Activated CD4-positive, alpha-beta memory T cell treated with anti-CD3 and anti-CD28 coated beads, Interleukin-2, amount 10 ng/mL, durations not matched to agents 7 days and 5 days (primary cell): ENCODE measurements around the gene C11orf52. TPM values are rescaled to one million over a fixed set of nuclear protein-coding genes. Genes with fewer than 3 reads are reported as not detected.
"Not testable (repeated sequence)": the region's sequence is repeated elsewhere in the genome, so short reads cannot be mapped to it uniquely, and the experiment has no call there.

Source experiments
- CTCF ChIA-PET: fragments of 350-600 bp; sonication (Branson Sonifier 250); formaldehyde crosslinking; loops from one replicate; lab custom pipeline; 2021; ENCODE audit warnings: antibody characterized with exemption, inconsistent platforms; lab: Charles Lee
- POLR2A ChIA-PET: fragments of 350-600 bp; sonication (Branson Sonifier 250); formaldehyde crosslinking; loops from one replicate; lab custom pipeline; 2021; ENCODE audit warnings: antibody characterized with exemption; lab: Charles Lee
- DNase-seq: peaks from one replicate; pipeline ENCODE4 v3.0.0-alpha.2; 2020
- H3K27ac Mint-ChIP-seq: one replicate; pipeline ENCODE4 v1.8.0; 2021; ENCODE audit warnings: mild to moderate bottlenecking, mixed read lengths
- H3K27me3 Mint-ChIP-seq: one replicate; pipeline ENCODE4 v1.8.0; 2021; ENCODE audit warnings: mixed read lengths
- H3K36me3 Mint-ChIP-seq: one replicate; pipeline ENCODE4 v1.8.0; 2021; ENCODE audit warnings: low read depth, mixed read lengths
- H3K4me1 Mint-ChIP-seq: one replicate; pipeline ENCODE4 v1.8.0; 2021; ENCODE audit warnings: mixed read lengths
- H3K4me3 Mint-ChIP-seq: one replicate; pipeline ENCODE4 v1.8.0; 2021; ENCODE audit warnings: mild to moderate bottlenecking, mixed read lengths
- H3K9me3 Mint-ChIP-seq: one replicate; pipeline ENCODE4 v1.8.0; 2021; ENCODE audit warnings: mixed read lengths
- total RNA-seq, 2 experiments: library from RNA; stranded (reverse); gene quantifications; one replicate each; pipeline ENCODE4 v1.2.3, GENCODE V29; 2021

Gene C11orf52
- total RNA-seq = not detected

DNA sequence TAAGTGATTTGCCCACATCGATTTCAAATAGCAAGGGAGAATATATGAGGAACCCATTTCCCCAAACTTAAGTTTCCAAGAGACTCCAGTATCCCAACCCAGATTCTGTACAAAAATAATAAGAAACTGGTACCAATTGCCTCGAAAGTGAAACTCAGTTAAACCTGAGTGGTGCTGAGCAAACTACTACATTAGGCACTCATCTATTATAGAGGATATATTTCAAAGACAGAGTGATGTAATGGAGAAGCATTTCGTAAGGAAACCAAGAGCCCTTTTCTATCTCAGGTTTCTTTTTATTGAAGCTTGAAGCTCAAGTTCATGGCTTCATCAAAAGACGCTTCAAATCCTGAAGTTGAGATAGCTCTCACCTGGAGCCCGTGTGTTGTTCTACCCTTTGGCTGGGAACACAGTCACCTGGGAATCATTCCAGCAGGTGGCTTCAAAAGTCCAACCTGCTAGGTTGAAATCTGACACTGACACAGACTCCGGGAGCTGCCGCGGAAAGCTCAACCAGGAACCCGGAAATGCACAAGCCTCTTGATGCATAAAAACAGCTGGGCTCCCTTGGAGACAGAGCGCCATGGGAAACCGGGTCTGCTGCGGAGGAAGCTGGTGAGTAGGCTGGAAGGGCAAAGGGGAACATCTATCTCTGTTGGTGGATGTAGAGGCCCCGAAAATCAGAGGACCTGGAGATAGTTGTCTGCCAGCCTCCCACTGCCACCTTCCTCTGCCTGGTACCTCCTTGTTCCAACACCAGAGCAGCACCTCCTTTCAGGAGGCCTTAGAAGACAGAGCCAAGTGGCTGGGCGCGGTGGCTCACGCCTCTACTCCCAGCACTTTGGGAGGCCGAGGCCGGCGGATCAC lies at the start of gene C11orf52:
Gene C11orf52 (plus strand): TSS at position 524 of the 867 bp plus-strand sequence. CDS start 60 bp downstream, at position 584.
- H3K27ac Mint-ChIP-seq = no peak within 1 kb of the TSS
- H3K4me3 Mint-ChIP-seq = no peak within 1 kb of the TSS
- POLR2A ChIA-PET = interaction anchor here (0.7 to 1.2 kb wide), 2 partner anchors 27 to 47 kb away, joined by 3 to 4 read pairs; partner anchors contain the start of gene ALG9
- no peak for DNase-seq
- H3K9me3 Mint-ChIP-seq = no peaks in the 10 kb centered on the region
- H3K4me1 Mint-ChIP-seq = no peaks in the 10 kb centered on the region
- peaks cover 46% of the 10 kb centered on the region for H3K27me3 Mint-ChIP-seq
- CTCF ChIA-PET = interaction anchor here (1.0 to 1.5 kb wide), 2 partner anchors 9 to 13 kb away, joined by 3 read pairs; no protein-coding TSS in a partner anchor
- H3K36me3 Mint-ChIP-seq = no peaks in the 10 kb centered on the region

DNA sequence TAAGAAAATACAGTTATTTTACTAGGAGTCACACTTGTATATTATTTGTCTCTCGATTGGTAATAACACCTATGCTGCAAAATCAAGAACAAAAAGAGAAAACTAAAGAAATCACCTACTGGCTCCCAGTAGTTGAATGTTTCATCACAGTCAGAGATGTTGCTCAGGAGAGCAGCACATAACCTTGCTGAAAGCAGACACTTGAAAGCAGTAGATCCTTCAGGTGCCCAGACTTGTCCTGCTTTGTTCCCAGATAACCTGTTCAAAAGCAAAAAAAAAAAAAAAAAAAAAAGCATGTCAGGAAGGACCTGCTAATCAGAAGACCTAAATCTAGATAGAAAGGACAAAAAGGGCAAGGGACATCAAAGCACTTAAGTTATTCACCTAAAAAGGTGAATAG lies 48.6 kb upstream of the C11orf52 start:
- Mint-ChIP-seq H3K36me3 (peaks cover 36% of the 10 kb centered on the region), H3K9me3 (no peaks in the 10 kb centered on the region), H3K4me3 (no peak overlapping the region), H3K27ac (no peak overlapping the region), H3K27me3 (no peaks in the 10 kb centered on the region), H3K4me1 (peaks cover 32% of the 10 kb centered on the region)
- ChIA-PET CTCF (interaction anchor here (0.6 to 3.4 kb wide), 10 partner anchors 9 to 267 kb away, joined by 3 to 16 read pairs (median 4); partner anchors contain the start of gene CFAP68), POLR2A (interaction anchor here (0.9 to 2.5 kb wide), 6 partner anchors 10 to 105 kb away, joined by 3 to 23 read pairs (median 7); partner anchors contain the start of genes CFAP68, FDXACB1 and PPP2R1B)
- no peak for DNase-seq

DNA sequence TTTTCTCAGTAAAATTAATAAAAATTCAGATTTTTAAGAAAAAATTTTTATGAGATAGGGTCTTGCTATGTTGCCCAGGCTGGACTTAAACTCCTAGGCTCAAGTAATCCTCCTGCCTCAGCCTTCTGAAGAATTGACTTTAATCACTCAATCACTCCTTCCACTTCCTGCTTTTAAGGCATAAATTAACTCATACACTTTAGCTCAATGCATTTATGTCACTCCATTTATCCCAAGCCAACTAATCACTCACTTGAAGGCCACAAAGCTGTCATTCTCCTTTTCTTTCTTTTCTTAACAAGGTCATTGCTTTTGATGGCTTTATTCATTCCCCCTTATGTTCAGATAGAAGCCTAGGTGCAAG lies 48.2 kb upstream of the C11orf52 start:
- peaks cover 33% of the 10 kb centered on the region for H3K36me3 Mint-ChIP-seq
- peak overlapping the region; percentile 85 for H3K27ac Mint-ChIP-seq
- peak overlapping the region; percentile 91 for H3K4me3 Mint-ChIP-seq
- no peak for DNase-seq
- H3K4me1 Mint-ChIP-seq = peaks cover 32% of the 10 kb centered on the region
- H3K27me3 Mint-ChIP-seq = no peaks in the 10 kb centered on the region
- POLR2A ChIA-PET = interaction anchor here (0.9 to 2.5 kb wide), 6 partner anchors 9 to 105 kb away, joined by 3 to 23 read pairs (median 7); partner anchors contain the start of genes CFAP68, FDXACB1 and PPP2R1B
- CTCF ChIA-PET = interaction anchor here (0.6 to 3.4 kb wide), 13 partner anchors 9 to 1435 kb away, joined by 3 to 16 read pairs (median 4); partner anchors contain the start of genes CFAP68, NKAPD1 and PIH1D2
- no peaks in the 10 kb centered on the region for H3K9me3 Mint-ChIP-seq

- no peaks in the 10 kb centered on the region for H3K27me3 Mint-ChIP-seq
- H3K27ac Mint-ChIP-seq = peak within 1 kb of the TSS; percentile 85
- ChIA-PET POLR2A (interaction anchor here (0.9 to 2.5 kb wide), 9 partner anchors 9 to 106 kb away, joined by 3 to 23 read pairs (median 5); partner anchors contain the start of genes C11orf52, CFAP68, FDXACB1 and PPP2R1B), CTCF (interaction anchor here (0.6 to 3.4 kb wide), 22 partner anchors 9 to 1436 kb away, joined by 3 to 16 read pairs (median 4); partner anchors contain the start of genes CFAP68, NKAPD1 and PIH1D2)
- H3K9me3 Mint-ChIP-seq = no peaks in the 10 kb centered on the region
- DNase-seq = peak; percentile 89
- H3K36me3 Mint-ChIP-seq = peaks cover 33% of the 10 kb centered on the region
- H3K4me1 Mint-ChIP-seq = peaks cover 32% of the 10 kb centered on the region
- peak within 1 kb of the TSS; percentile 91 for H3K4me3 Mint-ChIP-seq
Observed at GRCh38 chr11:111870886-111871692, 47.6 kb upstream of the C11orf52 start, which contains the start of gene ALG9. ALG9 (minus strand) TSS chr11:111871581; CDS start chr11:111871482, 99 bp downstream.

DNA sequence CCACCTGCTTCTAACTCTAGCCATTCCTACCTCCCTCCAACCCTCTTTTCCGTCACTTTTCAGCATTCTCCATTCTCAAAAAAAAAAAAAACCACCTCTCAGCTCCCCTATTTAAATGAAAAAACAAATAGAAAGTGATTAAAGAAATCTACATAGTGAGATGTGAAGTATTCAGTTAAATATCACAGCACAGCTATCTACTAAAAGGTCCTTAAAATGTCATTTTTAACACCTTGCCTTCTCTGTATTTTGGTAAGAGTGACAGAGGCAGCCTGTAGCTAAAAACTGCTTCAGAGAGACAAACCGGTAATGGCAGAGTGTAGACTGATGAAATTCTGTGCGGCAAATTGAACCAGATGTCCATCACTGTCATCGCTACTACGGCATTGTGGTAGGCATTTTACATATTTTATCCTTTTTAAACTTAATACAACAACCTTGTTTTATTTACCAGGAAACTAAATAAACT lies 47.0 kb upstream of the C11orf52 start:
- no peaks in the 10 kb centered on the region for H3K9me3 Mint-ChIP-seq
- peak overlapping the region; percentile 76 for H3K27ac Mint-ChIP-seq
- peak overlapping the region; percentile 91 for H3K4me3 Mint-ChIP-seq
- CTCF ChIA-PET = interaction anchor here (0.7 to 3.4 kb wide), 17 partner anchors 8 to 1437 kb away, joined by 3 to 16 read pairs (median 4); partner anchors contain the start of genes CFAP68, NKAPD1 and PIH1D2
- no peaks in the 10 kb centered on the region for H3K27me3 Mint-ChIP-seq
- H3K4me1 Mint-ChIP-seq = peaks cover 32% of the 10 kb centered on the region
- DNase-seq = no peak
- POLR2A ChIA-PET = interaction anchor here (0.9 to 2.5 kb wide), 7 partner anchors 8 to 107 kb away, joined by 3 to 23 read pairs (median 6); partner anchors contain the start of genes C11orf52, CFAP68 and FDXACB1
- peaks cover 28% of the 10 kb centered on the region for H3K36me3 Mint-ChIP-seq

DNA sequence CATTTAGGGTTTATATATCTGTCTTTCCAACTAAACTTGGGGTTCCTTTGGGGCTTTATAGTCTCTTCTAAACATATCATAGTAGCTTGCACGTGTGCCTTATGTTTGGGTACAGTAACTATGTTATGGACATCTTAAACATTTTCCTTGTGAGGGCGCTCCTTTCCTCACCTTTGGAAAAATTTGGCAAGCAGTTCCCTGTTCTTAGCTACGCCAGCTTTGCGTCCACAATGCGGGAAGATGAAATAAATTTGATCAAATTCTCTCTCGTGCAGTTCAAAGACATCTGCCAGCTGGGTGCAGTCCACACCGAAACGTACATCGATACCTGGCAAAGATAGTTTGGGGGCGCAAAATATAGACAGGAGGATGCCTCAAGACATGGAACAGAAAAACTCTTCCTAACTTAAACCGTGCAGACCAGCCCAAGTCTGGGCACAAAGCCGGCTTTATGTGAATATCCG lies 40.3 kb upstream of the C11orf52 start:
- ChIA-PET CTCF (interaction anchor here (0.6 to 1.5 kb wide), 5 partner anchors 9 to 206 kb away, joined by 3 to 7 read pairs (median 5); no protein-coding TSS in a partner anchor), POLR2A (interaction anchor here (1.2 to 1.5 kb wide), 2 partner anchors 104 to 196 kb away, joined by 3 to 4 read pairs; no protein-coding TSS in a partner anchor)
- peak overlapping the region; percentile 89 for H3K4me3 Mint-ChIP-seq
- H3K4me1 Mint-ChIP-seq = peaks cover 25% of the 10 kb centered on the region
- peak overlapping the region; percentile 94 for H3K27ac Mint-ChIP-seq
- H3K9me3 Mint-ChIP-seq = no peaks in the 10 kb centered on the region
- H3K36me3 Mint-ChIP-seq = peaks cover 4% of the 10 kb centered on the region
- H3K27me3 Mint-ChIP-seq = no peaks in the 10 kb centered on the region
- DNase-seq = no peak

DNA sequence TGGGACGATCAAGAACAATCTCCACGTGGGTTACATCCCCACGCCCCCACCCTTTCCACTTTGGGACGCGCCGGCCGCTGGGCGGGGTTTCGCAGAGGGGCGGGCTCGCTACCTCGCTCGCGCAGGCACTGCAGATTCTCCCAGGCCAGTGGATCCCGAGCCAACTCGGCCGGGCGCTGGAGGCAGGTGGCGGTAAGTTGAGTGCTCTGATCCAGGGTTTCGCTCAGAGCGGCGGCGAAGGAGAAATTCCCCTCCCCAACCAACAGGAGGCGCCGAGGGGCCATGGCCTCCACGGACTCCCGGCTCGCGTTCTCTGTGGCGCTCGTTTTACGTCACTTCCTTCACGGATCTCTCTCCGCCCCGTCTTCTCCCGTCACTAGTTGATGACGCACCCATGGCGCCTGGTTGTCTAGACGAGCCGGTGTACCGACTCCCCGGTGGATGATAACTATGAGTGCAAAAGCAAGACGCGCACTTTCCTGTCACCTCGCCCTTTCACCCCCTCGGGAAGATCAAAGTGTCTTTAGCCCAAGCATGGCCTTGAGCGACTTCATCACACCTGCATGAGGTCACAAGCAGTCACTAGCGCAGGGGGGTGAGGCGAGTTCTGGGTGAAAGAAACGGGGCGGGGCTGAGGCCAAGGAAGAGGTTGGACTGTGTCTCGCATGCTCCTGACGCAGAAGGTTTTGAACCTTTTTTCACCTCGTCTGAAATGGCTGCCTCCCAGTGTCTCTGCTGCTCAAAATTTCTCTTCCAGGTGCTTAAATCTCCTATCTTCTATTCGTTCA lies 39.7 kb upstream of the C11orf52 start, which contains the start of the genes CFAP68 and FDXACB1:
Gene CFAP68 (plus strand): TSS at position 693 of the 788 bp plus-strand sequence. CDS start 20 bp downstream, at position 713.
Gene FDXACB1 (minus strand): TSS at position 317 of the 788 bp plus-strand sequence. CDS start 33 bp downstream, at position 284.
- no peaks in the 10 kb centered on the region for H3K9me3 Mint-ChIP-seq
- ChIA-PET POLR2A (interaction anchor here (1.5 to 2.3 kb wide), 3 partner anchors 9 to 103 kb away, joined by 4 to 14 read pairs (median 8); partner anchors contain the start of gene ALG9), CTCF (interaction anchor here (1.3 to 1.6 kb wide), 4 partner anchors 8 to 53 kb away, joined by 6 to 11 read pairs (median 8); partner anchors contain the start of gene ALG9)
- DNase-seq = peak; percentile 95
- peak within 1 kb of the TSS; percentile 94 for H3K27ac Mint-ChIP-seq
- H3K4me3 Mint-ChIP-seq = peak within 1 kb of the TSS; percentile 89
- no peaks in the 10 kb centered on the region for H3K27me3 Mint-ChIP-seq
- peaks cover 4% of the 10 kb centered on the region for H3K36me3 Mint-ChIP-seq
- peaks cover 25% of the 10 kb centered on the region for H3K4me1 Mint-ChIP-seq

DNA sequence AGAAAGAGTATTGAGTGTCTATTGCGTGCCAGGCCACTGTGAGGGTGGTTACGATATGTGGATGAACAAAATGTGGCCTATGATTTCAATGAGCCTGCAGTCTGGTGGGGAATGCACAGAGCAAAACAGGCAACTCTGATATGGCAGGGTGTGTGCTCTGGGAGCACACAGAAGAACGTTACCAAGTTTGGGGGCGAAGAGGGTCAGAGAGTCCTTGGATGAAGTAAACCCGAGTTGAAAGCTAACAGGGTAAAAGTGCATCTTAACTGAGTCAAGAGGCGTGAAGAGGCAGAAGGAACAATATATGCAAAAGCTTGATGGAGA lies 39.1 kb upstream of the C11orf52 start:
- Mint-ChIP-seq H3K4me1 (peaks cover 25% of the 10 kb centered on the region), H3K36me3 (peaks cover 4% of the 10 kb centered on the region), H3K4me3 (peak overlapping the region; percentile 89), H3K27ac (peak overlapping the region; percentile 94), H3K27me3 (no peaks in the 10 kb centered on the region), H3K9me3 (no peaks in the 10 kb centered on the region)
- no peak for DNase-seq
- ChIA-PET CTCF (interaction anchor here (1.5 to 1.6 kb wide), 2 partner anchors 9 to 47 kb away, joined by 8 to 11 read pairs; partner anchors contain the start of gene ALG9), POLR2A (interaction anchor here (1.0 to 2.3 kb wide), 5 partner anchors 9 to 59 kb away, joined by 3 to 14 read pairs (median 3); partner anchors contain the start of gene ALG9)

DNA sequence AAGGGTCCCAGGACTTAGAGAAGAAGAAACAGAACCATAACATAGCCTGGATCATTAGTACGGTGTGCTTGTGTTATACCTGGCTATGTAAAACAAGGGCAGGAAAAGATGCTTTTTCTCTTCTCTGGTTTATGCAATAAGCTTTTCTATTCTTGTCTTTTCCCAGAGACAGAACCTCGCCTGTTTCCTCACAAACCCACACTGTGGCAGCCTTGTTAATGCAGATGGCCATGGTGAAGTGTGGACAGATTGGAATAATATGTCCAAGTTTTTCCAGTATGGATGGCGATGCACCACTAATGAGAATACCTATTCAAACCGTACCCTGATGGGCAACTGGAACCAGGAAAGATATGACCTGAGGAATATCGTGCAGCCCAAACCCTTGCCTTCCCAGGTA lies 36.5 kb upstream of the C11orf52 start:
- no peaks in the 10 kb centered on the region for H3K9me3 Mint-ChIP-seq

DNA sequence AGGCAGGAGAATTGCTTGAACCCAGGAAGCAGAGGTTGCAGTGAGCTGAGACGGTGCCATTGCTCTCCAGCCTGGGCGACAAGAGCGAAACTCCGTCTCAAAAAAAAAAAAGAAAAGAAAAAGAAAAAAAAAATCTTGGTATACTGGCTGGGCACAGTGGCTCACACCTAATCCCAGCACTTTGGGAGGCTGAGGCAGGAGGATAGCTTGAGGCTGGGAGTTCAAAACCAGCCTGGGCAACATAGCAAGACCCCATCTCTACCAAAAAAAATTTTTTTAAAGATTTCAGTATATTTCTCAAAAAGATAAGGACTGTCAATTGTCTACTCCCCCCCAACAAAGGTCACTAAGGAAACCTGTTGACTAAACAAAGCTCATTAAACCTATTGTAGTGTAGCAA lies 33.7 kb upstream of the C11orf52 start:
- H3K36me3 Mint-ChIP-seq, H3K9me3 Mint-ChIP-seq, H3K27ac Mint-ChIP-seq, H3K4me3 Mint-ChIP-seq, CTCF ChIA-PET, H3K4me1 Mint-ChIP-seq, H3K27me3 Mint-ChIP-seq, DNase-seq: not testable (repeated sequence)
- POLR2A ChIA-PET = interaction anchor here (0.6 kb wide), 1 partner anchor 25 kb away, joined by 3 read pairs; no protein-coding TSS in a partner anchor

More for the DNA sequence above, 36.5 kb upstream of the C11orf52 start:
- no peak overlapping the region for H3K4me3 Mint-ChIP-seq
- H3K4me1 Mint-ChIP-seq = peaks cover 22% of the 10 kb centered on the region
- ChIA-PET POLR2A (interaction anchor here (1.0 to 1.3 kb wide), 2 partner anchors 11 to 44 kb away, joined by 4 to 6 read pairs; partner anchors contain the start of gene ALG9), CTCF (interaction anchor here (1.0 to 1.2 kb wide), 4 partner anchors 11 to 100 kb away, joined by 3 to 6 read pairs (median 4); partner anchors contain the start of gene ALG9)
- H3K27me3 Mint-ChIP-seq = no peaks in the 10 kb centered on the region
- no peaks in the 10 kb centered on the region for H3K36me3 Mint-ChIP-seq
- no peak for DNase-seq
- no peak overlapping the region for H3K27ac Mint-ChIP-seq
